GM13976 (cell line): ENCODE measurements around the gene ZNF407.

Source experiments
- DNase-seq: peaks from one replicate; pipeline ENCODE4 v3.0.0; 2012; ENCODE audit warnings: low spot score
- CTCF ChIP-seq: IDR thresholded peaks from 2 replicates; pipeline ENCODE4 v1.5.1; 2012; ENCODE audit warnings: borderline replicate concordance, mild to moderate bottlenecking; ENCODE audit not compliant: insufficient read depth; ENCODE audit errors: extremely low read depth, missing control alignments, control extremely low read depth
- in situ Hi-C: fragments of 300-500 bp; cut with MboI; formaldehyde crosslinking; loops from one replicate; pipeline ENCODE4 v1.12.0; 2022; ENCODE audit warnings: low sequenced_read_pairs, mixed read lengths, inconsistent platforms; ENCODE audit not compliant: unreplicated experiment

The ZNF407 gene

GRCh38 chr18:75114231-75114764, 516.6 kb downstream of the ZNF407 start:
- no peak for DNase-seq
- in situ Hi-C loops: no loop called here
- TF ChIP-seq CTCF: no peak
